Stimulated activated naive CD8-positive, alpha-beta T cell treated with anti-CD3 and anti-CD28 coated beads, Interleukin-15, Interleukin-2, amounts not matched to agents 100 ng/mL and 50 ng/mL, for 24 hours (primary cell): Measurements from ENCODE around the gene ACTN3.

Experiments
- H3K27ac Mint-ChIP-seq: one replicate; pipeline ENCODE4 v1.8.0; 2021; ENCODE audit warnings: mild to moderate bottlenecking, mixed read lengths
- H3K27me3 Mint-ChIP-seq: one replicate; pipeline ENCODE4 v1.8.0; 2021; ENCODE audit warnings: mixed read lengths
- H3K36me3 Mint-ChIP-seq: one replicate; pipeline ENCODE4 v1.8.0; 2021; ENCODE audit warnings: low read depth, mixed read lengths
- H3K4me1 Mint-ChIP-seq: one replicate; pipeline ENCODE4 v1.8.0; 2021; ENCODE audit warnings: low read depth, mixed read lengths
- H3K4me3 Mint-ChIP-seq: one replicate; pipeline ENCODE4 v1.8.0; 2021; ENCODE audit warnings: mild to moderate bottlenecking, mixed read lengths
- H3K9me3 Mint-ChIP-seq: one replicate; pipeline ENCODE4 v1.8.0; 2021; ENCODE audit warnings: mixed read lengths

Gene ACTN3

DNA sequence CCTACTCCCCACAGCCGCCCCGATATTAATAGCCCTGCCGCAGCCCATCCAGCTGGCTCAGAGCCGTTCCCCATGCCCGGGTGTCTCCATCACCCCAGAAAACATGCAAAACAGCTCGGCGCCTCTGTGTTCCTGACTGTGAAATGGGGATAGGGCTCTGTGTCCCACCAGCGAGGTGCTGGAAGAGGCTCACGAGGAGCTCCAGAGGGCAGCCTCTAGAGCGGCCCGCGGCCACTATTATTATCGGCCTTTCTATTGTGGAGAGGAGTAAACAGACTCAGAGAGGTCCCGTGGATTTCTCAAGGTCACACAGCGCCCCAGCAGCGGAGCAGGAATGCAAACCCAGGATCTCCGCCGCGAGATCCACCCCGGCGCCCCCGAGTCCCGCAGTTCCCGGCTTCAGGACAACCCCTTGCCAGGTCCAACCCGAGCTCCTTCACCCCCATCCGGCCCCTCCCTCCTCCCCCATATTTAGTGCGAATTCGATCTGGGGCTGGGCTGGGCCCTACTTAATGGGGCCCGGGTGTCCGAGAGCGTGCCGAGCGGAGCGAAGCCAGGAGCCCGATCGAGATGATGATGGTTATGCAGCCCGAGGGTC, at the start of gene ACTN3:
TSS of gene ACTN3 (plus strand) at position 536 of the 598 bp plus-strand sequence. CDS start at position 571, 35 bp downstream.
- Mint-ChIP-seq H3K9me3 (no peaks in the 10 kb centered on the region), H3K27ac (peak within 1 kb of the TSS; percentile 72), H3K4me1 (peaks cover 27% of the 10 kb centered on the region), H3K27me3 (peaks cover 8% of the 10 kb centered on the region), H3K4me3 (peak within 1 kb of the TSS; percentile 81), H3K36me3 (peaks cover 9% of the 10 kb centered on the region)

DNA sequence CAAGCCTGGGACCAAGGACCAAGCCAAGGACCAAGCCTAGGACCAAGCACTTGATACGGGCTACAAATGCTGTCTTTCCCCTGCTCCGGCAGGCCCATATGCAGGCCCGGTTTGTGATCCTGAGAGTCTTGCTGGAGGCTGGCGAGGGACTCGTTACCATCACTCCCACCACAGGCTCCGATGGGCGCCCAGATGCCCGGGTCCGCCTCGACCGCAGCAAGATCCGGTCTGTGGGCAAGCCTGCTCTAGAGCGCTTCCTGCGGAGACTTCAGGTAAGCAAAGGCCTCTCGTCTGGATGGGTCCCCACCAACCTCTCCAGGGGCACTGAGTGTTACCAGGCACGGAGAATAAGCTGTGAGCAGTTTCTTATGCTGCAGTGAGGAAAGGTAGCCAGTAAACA, 49.5 kb upstream of the ACTN3 start:
- H3K27ac Mint-ChIP-seq = no peak overlapping the region
- H3K4me1 Mint-ChIP-seq = no peaks in the 10 kb centered on the region
- no peak overlapping the region for H3K4me3 Mint-ChIP-seq
- H3K9me3 Mint-ChIP-seq = no peaks in the 10 kb centered on the region
- H3K36me3 Mint-ChIP-seq = peaks cover 43% of the 10 kb centered on the region
- no peaks in the 10 kb centered on the region for H3K27me3 Mint-ChIP-seq

DNA sequence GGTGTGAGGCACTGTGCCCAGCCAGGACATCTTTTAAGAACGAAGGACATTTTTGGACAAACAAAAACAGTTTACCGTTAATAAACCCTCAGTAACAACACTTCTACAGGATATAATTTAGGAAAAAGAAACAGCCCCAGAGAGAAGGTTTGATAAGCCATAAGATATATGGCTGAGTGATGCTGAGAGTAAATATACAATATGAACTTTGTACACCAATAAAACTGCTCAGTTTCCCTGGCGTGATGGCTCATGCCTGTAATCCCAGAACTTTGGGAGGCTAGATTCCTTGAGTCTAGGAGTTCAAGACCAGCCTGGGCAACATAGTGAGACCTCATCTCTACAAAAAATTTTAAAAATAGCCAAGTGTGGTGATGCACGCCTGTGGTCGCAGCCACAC, 48.2 kb upstream of the ACTN3 start:
- H3K36me3 Mint-ChIP-seq = peaks cover 42% of the 10 kb centered on the region
- H3K4me1 Mint-ChIP-seq = no peaks in the 10 kb centered on the region
- no peak overlapping the region for H3K27ac Mint-ChIP-seq
- no peaks in the 10 kb centered on the region for H3K9me3 Mint-ChIP-seq
- no peaks in the 10 kb centered on the region for H3K27me3 Mint-ChIP-seq
- H3K4me3 Mint-ChIP-seq = no peak overlapping the region

GRCh38 chr11:66505276-66505816, 41.4 kb upstream of the ACTN3 start:
- H3K4me1 Mint-ChIP-seq = peaks cover 4% of the 10 kb centered on the region

DNA sequence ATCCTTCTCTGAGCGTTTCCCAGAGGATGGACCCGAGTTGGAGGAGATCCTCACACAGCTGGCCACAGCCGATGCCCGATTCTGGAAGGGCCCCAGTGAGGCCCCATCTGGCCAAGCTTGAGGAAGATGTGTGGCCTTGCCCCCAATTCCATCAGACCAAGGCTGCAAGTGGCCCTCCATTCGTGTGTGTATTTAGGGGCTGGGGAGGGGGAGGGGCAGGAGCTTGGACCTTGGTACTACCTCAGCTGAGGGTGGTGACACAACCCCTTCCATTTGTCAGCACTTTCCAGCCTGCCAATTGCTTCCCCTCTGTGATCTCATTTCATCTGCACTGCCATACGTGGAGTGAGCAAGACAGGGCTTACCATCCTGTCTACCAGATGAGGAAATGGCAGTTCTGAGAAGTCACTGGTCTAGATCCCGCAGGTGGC, 37.6 kb upstream of the ACTN3 start:
- Mint-ChIP-seq H3K27ac (no peak overlapping the region), H3K36me3 (peaks cover 18% of the 10 kb centered on the region), H3K4me1 (peaks cover 12% of the 10 kb centered on the region), H3K4me3 (no peak overlapping the region), H3K27me3 (no peaks in the 10 kb centered on the region), H3K9me3 (no peaks in the 10 kb centered on the region)

More at GRCh38 chr11:66505276-66505816, 41.4 kb upstream of the ACTN3 start:
- no peaks in the 10 kb centered on the region for H3K27me3 Mint-ChIP-seq
- H3K27ac Mint-ChIP-seq = no peak overlapping the region
- no peak overlapping the region for H3K4me3 Mint-ChIP-seq
- H3K9me3 Mint-ChIP-seq = no peaks in the 10 kb centered on the region
- peaks cover 34% of the 10 kb centered on the region for H3K36me3 Mint-ChIP-seq

GRCh38 chr11:66510271-66510989, 36.3 kb upstream of the ACTN3 start, which contains the start of gene BBS1:
Gene BBS1 (plus strand): TSS chr11:66510635. CDS start chr11:66510660, 25 bp downstream.
- H3K27ac Mint-ChIP-seq = peak within 1 kb of the TSS; percentile 68
- no peaks in the 10 kb centered on the region for H3K27me3 Mint-ChIP-seq
- H3K9me3 Mint-ChIP-seq = no peaks in the 10 kb centered on the region
- H3K4me3 Mint-ChIP-seq = peak within 1 kb of the TSS; percentile 96
- peaks cover 14% of the 10 kb centered on the region for H3K36me3 Mint-ChIP-seq
- H3K4me1 Mint-ChIP-seq = peaks cover 12% of the 10 kb centered on the region

DNA sequence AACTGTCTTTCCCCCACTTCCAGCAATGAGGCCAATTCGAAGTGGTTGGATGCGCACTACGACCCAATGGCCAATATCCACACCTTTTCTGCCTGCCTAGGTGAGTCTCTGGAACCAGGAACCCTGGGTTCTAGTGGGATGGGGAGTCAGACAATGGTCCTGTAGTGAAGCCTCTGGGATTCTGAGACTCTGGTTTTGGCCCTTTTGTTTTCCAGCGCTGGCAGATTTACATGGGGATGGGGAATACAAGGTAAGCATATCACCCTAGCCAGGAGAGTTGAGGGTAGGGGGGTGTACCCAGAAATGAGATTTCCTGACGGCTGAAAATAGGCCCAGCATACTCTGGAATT, 35.7 kb upstream of the ACTN3 start:
- Mint-ChIP-seq H3K27ac (peak overlapping the region; percentile 68), H3K4me1 (peaks cover 12% of the 10 kb centered on the region), H3K27me3 (no peaks in the 10 kb centered on the region), H3K4me3 (peak overlapping the region; percentile 96), H3K36me3 (peaks cover 14% of the 10 kb centered on the region), H3K9me3 (no peaks in the 10 kb centered on the region)

DNA sequence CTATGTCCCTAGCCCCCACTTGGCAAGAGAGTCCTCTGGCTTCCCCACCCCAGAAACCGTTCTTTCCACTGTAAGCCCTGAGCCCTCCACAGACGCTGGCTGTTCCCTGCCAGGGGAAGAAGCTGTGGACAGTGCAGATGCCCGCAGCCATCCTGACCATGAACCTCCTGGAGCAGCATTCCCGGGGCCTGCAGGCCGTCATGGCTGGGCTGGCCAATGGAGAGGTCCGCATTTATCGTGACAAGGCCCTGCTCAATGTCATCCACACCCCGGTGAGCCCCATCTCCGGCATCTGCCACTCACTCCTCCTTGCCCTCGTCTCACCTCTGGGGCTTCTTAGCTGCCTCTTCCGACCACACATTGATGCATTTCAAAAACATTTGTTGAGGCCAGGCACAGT, 23.1 kb upstream of the ACTN3 start:
- Mint-ChIP-seq H3K27me3 (no peaks in the 10 kb centered on the region), H3K4me1 (no peaks in the 10 kb centered on the region), H3K9me3 (no peaks in the 10 kb centered on the region), H3K4me3 (no peak overlapping the region), H3K36me3 (peaks cover 35% of the 10 kb centered on the region), H3K27ac (no peak overlapping the region)

DNA sequence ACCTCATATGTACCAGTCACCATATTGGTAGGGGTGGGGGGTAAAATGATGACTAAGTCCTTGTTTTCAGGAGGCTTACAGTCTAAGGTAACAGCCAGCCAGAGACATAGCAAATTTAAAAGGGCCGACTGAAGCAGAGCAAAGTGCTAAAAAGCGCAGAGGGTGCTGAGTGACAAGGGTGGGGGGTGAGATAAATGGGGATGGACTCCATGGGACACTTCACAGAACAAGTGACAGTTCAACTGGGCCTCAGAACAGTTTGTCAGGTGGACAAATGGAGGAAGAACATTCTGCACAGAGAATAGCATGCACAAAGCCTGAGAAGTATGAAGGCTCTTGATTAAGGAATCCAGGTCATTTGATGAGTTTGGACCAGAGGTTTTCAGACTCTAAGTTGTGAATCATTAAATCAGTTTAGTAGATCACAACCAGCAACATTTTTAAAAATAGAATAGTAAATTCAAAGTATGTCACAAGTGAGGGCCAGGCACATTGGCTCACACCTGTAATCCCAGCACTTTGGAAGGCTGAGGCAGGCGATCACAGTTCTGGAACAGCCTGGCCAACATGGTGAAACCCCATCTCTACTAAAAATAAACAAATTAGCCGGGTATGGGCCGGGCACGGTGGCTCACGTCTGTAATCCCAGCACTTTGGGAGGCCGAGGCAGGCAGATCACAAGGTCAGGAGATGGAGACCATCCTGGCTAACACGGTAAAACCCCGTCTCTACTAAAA, 22.2 kb upstream of the ACTN3 start:
- Mint-ChIP-seq H3K9me3 (no peaks in the 10 kb centered on the region), H3K27ac (no peak overlapping the region), H3K4me1 (no peaks in the 10 kb centered on the region), H3K36me3 (peaks cover 32% of the 10 kb centered on the region), H3K4me3 (no peak overlapping the region), H3K27me3 (no peaks in the 10 kb centered on the region)

DNA sequence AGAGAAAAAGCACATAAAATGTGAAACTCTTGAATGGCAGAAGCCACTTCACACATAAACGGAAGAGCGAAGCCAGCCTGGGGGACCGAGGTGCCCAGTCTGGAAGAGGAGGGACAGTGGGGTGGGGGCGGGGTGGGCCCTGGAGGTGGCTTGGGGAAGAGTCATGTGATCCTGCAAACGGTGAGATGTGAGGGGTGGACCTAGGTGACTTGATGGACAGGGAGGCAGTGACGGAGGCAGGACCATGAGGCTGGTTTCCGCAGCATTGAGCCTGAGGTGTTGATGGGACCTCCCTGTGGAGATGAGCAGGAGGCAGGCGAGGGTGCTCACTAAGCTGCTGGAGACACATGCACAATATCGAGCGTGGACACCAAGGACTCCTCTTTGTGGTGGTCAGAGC, 17.6 kb upstream of the ACTN3 start:
- H3K27me3 Mint-ChIP-seq = no peaks in the 10 kb centered on the region
- no peaks in the 10 kb centered on the region for H3K4me1 Mint-ChIP-seq
- H3K36me3 Mint-ChIP-seq = peaks cover 13% of the 10 kb centered on the region
- H3K9me3 Mint-ChIP-seq = no peaks in the 10 kb centered on the region
- no peak overlapping the region for H3K4me3 Mint-ChIP-seq
- no peak overlapping the region for H3K27ac Mint-ChIP-seq

GRCh38 chr11:66529655-66530054, 17.0 kb upstream of the ACTN3 start:
- peaks cover 9% of the 10 kb centered on the region for H3K36me3 Mint-ChIP-seq
- no peak overlapping the region for H3K27ac Mint-ChIP-seq
- H3K4me3 Mint-ChIP-seq = no peak overlapping the region
- no peaks in the 10 kb centered on the region for H3K9me3 Mint-ChIP-seq
- H3K4me1 Mint-ChIP-seq = no peaks in the 10 kb centered on the region
- no peaks in the 10 kb centered on the region for H3K27me3 Mint-ChIP-seq

GRCh38 chr11:66530927-66531709, 15.6 kb upstream of the ACTN3 start:
- H3K4me1 Mint-ChIP-seq = no peaks in the 10 kb centered on the region
- no peaks in the 10 kb centered on the region for H3K9me3 Mint-ChIP-seq
- H3K27me3 Mint-ChIP-seq = no peaks in the 10 kb centered on the region
- peaks cover 16% of the 10 kb centered on the region for H3K36me3 Mint-ChIP-seq
- no peak overlapping the region for H3K4me3 Mint-ChIP-seq
- H3K27ac Mint-ChIP-seq = no peak overlapping the region

DNA sequence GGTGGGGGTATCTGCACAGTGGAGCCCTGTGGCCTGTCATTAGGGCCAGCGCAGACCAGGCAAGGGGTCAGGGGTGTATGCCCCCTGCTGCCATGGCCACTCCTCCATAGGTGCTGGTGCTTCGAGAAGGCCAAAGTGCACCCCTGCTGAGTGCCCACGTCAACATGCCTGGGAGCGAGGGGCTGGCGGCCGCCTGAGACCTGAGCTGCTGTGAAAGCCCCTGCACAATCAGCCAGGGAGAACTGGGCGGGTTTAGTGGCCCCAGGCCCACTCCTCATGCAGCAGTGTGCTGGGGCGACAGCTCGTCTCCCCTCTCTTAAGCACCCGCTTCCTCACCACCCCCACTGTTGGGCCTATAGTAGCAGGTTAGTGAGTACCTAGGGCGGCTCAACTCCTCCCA, 14.9 kb upstream of the ACTN3 start:
- no peaks in the 10 kb centered on the region for H3K4me1 Mint-ChIP-seq
- no peaks in the 10 kb centered on the region for H3K9me3 Mint-ChIP-seq
- H3K27ac Mint-ChIP-seq = no peak overlapping the region
- no peak overlapping the region for H3K4me3 Mint-ChIP-seq
- no peaks in the 10 kb centered on the region for H3K27me3 Mint-ChIP-seq
- H3K36me3 Mint-ChIP-seq = peaks cover 18% of the 10 kb centered on the region

DNA sequence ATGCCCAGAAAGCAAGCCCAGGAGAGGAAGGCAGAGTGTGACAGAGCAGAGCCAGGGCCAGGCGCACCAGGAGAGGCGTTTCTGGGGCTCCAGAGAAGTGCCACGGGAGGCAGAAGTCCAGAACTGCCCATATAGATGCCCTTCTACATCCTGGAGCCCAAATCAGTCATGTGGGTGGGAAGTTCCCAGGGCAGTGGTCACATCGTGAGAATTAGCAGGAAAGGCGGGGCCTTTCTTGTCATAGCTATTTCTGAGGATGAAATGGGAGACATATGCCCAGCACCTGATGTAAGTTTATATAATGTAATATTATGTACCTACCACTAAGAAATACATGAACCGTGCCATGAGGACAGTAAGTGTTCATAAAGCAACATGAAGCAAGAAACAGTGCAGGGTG, 13.9 kb upstream of the ACTN3 start:
- Mint-ChIP-seq H3K27ac (no peak overlapping the region), H3K9me3 (no peaks in the 10 kb centered on the region), H3K27me3 (no peaks in the 10 kb centered on the region), H3K4me1 (no peaks in the 10 kb centered on the region), H3K4me3 (no peak overlapping the region), H3K36me3 (peaks cover 14% of the 10 kb centered on the region)
